IMR-90 (cell line): ENCODE results near the gene CST4.

Experiments used
- BHLHE40 ChIP-seq: fragments of 150-350 bp; IDR thresholded peaks from 2 replicates; pipeline ENCODE4 v1.6.1; 2016; ENCODE audit warnings: mild to moderate bottlenecking, low read depth, low read length
- CEBPB ChIP-seq: IDR thresholded peaks from 2 replicates; pipeline ENCODE4 v1.6.1; 2012; ENCODE audit warnings: low read depth, low read length, improper control_type of control experiment
- CTCF ChIP-seq: conservative IDR thresholded peaks from 2 replicates; pipeline ENCODE4 v1.5.1; 2012; ENCODE audit warnings: mild to moderate bottlenecking, low read depth, low read length, improper control_type of control experiment
- ELK1 ChIP-seq: fragments of 150-350 bp; IDR thresholded peaks from 2 replicates; pipeline ENCODE4 v1.6.1; 2016; ENCODE audit warnings: low read depth, mild to moderate bottlenecking, low read length, moderate library complexity, borderline replicate concordance
- FOS ChIP-seq: fragments of 150-350 bp; IDR thresholded peaks from 2 replicates; pipeline ENCODE4 v1.6.1; 2016; ENCODE audit warnings: low read depth, low read length
- MAFK ChIP-seq: IDR thresholded peaks from 2 replicates; pipeline ENCODE4 v1.6.1; 2012; ENCODE audit warnings: low read depth, low read length, improper control_type of control experiment
- MXI1 ChIP-seq: IDR thresholded peaks from 2 replicates; pipeline ENCODE4 v1.6.1; 2012; ENCODE audit warnings: low read depth, mild to moderate bottlenecking, low read length, moderate library complexity, borderline replicate concordance
- POLR2A ChIP-seq: IDR thresholded peaks from 2 replicates; pipeline ENCODE4 v1.6.1; 2012; ENCODE audit warnings: mild to moderate bottlenecking, low read depth, low read length
- RAD21 ChIP-seq: IDR thresholded peaks from 2 replicates; pipeline ENCODE4 v1.6.1; 2012; ENCODE audit warnings: low read length, improper control_type of control experiment
- RFX5 ChIP-seq: IDR thresholded peaks from 2 replicates; pipeline ENCODE4 v1.8.0; 2012; ENCODE audit warnings: low read depth, mild to moderate bottlenecking, low read length, moderate library complexity
- USF2 ChIP-seq: fragments of 150-350 bp; IDR thresholded peaks from 2 replicates; pipeline ENCODE4 v1.6.1; 2017; ENCODE audit warnings: mild to moderate bottlenecking, antibody characterized with exemption, low read length, low read depth

GRCh38 chr20:23646106-23646873, 42.5 kb downstream of the CST4 start:
- TF ChIP-seq POLR2A (no peak), USF2 (no peak), CTCF (no peak), RFX5 (no peak), CEBPB (no peak), BHLHE40 (no peak), FOS (no peak), MAFK (no peak), RAD21 (no peak), ELK1 (no peak), MXI1 (no peak)
